Measurements from ENCODE around the gene FOXO1.

- no peak for TF ChIP-seq CTCF (IDR thresholded peaks at IDR 0.05; ENCODE audit: insufficient read depth, low read depth, low read length)
- TF ChIP-seq EZH2 (IDR thresholded peaks at IDR 0.05; ENCODE audit: insufficient read depth, low read length): no peak
These were observed 74.4 kb downstream of the FOXO1 start for GRCh38 chr13:40592035-40592434.

All from astrocyte (in vitro differentiated cells and primary cell).